NK-92 (cell line): ENCODE data around the gene CRYBB3.

Source experiments
- DNase-seq: peaks from one replicate; lab custom pipeline; 2025; ENCODE audit not compliant: unreplicated experiment; lab: John Stamatoyannopoulos, UW

CRYBB3 gene

GRCh38 chr22:25199731-25200520 lies at the start of gene CRYBB3:
CRYBB3 (plus strand) TSS chr22:25199858; CDS start chr22:25201397, 1,539 bp downstream.
- no peak for DNase-seq

- no peak for DNase-seq
These were observed 45.5 kb upstream of the CRYBB3 start for GRCh38 chr22:25153961-25154666.

GRCh38 chr22:25154667-25154999 lies 45.0 kb upstream of the CRYBB3 start:
- no peak for DNase-seq

DNA sequence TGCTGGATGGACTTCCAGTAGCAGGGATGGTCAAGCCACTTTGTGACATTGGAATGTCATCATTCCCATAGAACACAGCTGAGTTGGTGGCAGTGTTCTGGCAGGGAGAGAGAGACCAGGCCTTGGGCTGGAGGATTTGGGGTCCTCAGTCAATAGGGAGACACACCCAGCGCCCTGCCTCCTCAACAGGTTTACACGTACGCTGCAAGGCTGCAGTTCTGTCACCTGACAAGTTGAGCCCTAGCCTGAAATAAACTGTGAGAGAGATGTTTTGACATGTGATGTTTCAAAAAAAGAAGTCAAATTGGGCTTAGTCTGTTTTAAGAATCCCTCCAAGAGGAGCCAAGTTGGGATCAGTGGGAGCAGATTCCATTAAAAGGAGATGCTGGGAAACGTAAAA lies 42.9 kb upstream of the CRYBB3 start:
- no peak for DNase-seq

- DNase-seq: no peak
These were observed 40.6 kb upstream of the CRYBB3 start for GRCh38 chr22:25159028-25159427.

DNA sequence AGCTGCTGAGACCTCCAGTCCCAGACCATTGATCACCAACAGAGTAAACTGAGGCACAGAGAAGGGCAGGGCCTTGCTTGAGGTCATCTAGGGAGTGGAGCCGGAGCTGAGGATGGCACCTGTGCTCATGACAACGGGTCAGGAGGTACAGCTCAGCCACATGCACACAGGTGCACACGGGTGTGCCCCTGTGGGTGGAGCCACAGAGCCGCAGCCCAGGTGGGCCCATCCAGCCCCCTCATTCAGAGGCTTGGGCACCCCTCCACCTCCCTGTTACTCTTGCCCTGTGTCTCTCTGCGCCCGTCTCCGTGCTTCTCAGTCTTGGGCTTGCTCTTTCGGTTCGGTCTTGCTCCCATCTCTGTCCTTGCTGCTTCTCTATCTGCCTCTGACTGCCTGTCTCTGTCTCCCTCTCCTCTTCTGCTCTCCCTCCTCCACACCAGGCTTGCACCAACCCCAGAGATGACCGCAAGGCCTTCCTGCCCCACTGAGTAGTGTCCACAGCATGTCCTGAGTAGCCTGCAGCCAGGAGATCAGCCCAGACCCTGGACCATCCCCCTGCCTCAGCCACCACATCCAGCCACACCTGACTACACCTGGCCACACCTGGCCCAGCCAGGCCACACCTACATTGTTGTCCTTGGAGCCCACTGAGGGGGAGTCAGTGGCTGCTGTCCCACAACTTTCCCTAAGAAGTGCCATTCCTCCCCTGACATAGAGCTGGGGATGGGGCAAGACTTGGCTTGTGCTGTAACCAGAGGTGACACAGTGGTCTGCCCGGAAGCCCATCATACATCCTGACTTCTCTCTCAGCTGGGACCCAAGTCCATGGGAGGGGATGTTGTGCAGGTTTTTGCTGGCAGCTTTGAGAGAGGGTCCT lies 39.3 kb upstream of the CRYBB3 start:
- DNase-seq: no peak

GRCh38 chr22:25161017-25161915 lies 38.4 kb upstream of the CRYBB3 start:
- no peak for DNase-seq

- no peak for DNase-seq
These were observed 37.6 kb upstream of the CRYBB3 start for GRCh38 chr22:25161916-25162530.

- no peak for DNase-seq
These were observed 37.1 kb upstream of the CRYBB3 start for GRCh38 chr22:25162561-25162960.

DNA sequence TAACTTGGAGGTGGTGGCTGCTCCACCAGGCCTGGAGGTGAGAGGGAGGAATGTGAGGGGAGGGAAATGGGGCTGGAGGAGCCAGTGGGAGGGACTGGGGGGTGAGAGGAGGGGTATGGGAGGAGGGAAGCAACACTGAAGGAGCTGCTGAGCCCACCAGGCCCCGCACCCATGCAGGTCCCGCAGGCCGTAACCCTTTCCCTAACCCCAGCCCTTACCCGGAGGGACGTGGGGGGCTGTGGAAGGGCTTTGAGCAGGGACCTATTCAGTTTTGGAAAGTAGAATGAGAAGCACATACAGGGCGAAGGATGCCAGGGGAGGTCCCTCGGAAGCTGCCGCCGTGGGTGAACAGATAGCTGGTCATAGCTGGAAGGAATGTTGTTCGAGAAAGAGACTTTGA lies 33.9 kb upstream of the CRYBB3 start:
- DNase-seq: no peak

DNA sequence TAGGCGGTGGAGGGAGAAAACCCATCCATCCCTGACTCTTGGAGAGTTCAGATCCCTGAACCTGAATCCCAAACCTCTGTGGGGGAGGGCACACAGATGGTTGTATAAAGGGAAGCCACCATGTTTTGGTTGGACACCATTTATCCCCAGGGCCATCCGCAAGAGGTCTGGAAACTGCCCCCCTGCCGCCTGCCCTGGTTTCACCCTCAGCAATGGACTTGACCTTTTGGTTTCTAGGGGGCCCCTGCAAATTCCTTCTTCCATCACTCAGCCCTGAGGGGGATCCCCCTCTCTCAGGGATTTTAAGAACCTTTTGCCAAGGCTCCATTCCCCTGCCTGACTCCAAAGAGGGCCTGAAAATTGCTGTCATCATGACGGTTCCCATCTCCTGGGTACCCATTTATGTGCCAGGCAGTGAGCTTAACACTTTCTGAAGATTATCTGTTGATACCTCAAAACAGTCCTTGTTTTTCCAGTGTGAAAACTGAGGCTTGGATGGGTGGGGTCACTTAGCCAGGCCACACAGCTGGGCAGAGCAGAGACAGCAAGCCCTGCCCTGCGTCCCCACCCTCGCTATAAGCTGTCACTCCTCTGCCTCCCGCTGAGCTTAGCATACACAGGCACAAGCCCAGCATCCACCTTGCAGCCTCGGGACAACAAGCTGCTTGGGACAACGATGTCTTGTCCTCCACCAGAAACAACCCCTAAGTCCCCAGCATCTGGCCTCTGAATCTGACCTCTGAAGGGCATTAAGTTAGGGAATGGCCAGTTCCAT lies 33.2 kb upstream of the CRYBB3 start:
- no peak for DNase-seq

GRCh38 chr22:25167082-25167481 lies 32.6 kb upstream of the CRYBB3 start:
- no peak for DNase-seq

GRCh38 chr22:25167834-25168601 lies 31.6 kb upstream of the CRYBB3 start:
- no peak for DNase-seq

GRCh38 chr22:25169278-25170031 lies 30.2 kb upstream of the CRYBB3 start:
- DNase-seq: no peak

DNA sequence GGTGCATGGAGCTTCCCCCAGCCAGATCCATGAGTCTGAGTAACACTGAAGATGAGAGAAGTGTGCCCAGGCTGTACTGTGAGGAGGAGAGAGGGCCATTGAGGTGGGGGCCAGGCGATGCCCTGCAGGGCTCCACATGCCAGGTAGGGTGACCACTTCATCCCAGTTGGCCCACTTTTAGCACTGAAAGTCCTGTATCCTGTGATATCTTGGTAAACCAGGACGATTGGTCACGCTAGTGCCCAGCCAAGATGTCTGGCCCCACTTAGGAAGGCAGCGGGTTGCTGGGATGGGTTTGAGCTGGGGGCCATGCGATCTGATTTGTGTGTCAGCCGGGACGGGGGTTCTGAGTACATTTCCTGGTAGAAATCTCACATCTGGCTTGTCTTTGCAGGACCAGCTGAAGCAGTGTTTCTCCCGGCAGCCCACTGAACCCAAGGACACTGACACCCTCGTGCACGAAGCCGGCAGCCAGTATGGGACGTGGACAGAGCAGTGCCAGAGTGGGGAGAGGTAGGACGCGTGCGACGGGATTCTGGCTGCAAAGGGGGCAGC lies 29.2 kb upstream of the CRYBB3 start:
- DNase-seq: no peak

DNA sequence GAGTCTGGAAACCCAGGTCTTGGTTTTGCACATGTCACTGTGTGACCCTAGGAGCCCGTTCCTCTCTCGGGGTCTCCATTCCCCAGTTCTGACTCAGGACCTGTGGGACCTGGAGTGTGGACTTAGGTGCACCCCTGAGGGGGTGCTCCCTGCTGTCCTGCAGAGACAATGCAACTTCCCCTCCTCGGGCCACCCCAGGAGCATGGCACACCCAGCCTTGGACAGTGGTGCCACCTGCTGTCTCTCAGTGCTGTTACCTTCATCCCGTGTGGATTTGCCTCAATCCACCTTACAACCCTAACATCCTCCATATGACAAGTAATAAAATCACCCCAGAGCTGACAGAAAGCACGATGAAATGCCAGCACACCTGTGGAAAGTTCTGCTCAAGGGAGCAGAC lies 27.5 kb upstream of the CRYBB3 start:
- DNase-seq: no peak

DNA sequence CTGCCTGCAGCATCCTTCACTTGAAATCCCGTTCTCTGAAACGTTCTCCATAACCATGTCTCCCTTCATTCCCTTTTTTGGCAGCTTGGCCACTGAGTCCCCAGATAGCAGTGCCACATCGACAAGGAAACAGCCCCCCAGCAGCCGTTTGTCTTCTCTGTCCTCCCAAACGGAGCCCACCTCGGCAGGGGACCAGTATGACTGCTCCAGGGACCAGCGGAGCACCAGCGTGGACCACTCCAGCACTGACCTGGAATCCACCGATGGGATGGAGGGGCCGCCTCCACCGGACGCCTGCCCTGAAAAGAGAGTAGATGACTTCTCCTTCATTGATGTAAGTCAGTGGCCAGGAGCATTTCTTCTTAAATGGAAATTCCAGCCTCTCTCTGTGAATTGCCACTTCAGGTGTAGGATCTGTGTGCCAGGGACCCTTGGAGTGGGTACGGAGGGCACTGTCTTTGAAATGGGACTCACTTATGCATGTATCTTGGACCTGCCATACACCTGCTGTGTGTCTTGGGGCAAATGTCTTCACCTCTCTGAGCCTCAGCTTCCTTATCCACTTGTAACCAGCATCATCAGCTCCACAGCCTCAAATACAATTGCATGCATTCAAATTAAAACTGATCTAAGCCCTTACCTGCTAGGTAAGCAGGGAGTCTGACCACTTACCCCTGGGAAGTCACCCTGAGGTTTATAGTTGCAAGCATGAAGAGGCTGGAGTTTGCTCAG lies 25.3 kb upstream of the CRYBB3 start:
- no peak for DNase-seq
